Activated CD4-positive, alpha-beta T cell treated with anti-CD3 and anti-CD28 coated beads for 36 hours (primary cell): ENCODE results near the gene PAPSS1. TPM values are rescaled to one million over a fixed set of nuclear protein-coding genes. Genes with fewer than 3 reads are reported as not detected.
A peak's percentile ranks its signal among the peaks of the same experiment; 100 is the strongest.
"Not testable (repeated sequence)": the region's sequence is repeated elsewhere in the genome, so short reads cannot be mapped to it uniquely, and the experiment has no call there.

Source experiments
- ATAC-seq: fragments of 200-7000 bp; cut with Tn5 transposase; one replicate; pipeline ENCODE4 v1.10.0; 2021; ENCODE audit warnings: mild to moderate bottlenecking, moderate library complexity
- CTCF ChIA-PET: fragments of 350-600 bp; sonication (Branson Sonifier 250); formaldehyde crosslinking; loops from one replicate; lab custom pipeline; 2021; ENCODE audit warnings: antibody characterized with exemption; lab: Charles Lee
- POLR2A ChIA-PET: fragments of 350-600 bp; sonication (Branson Sonifier 250); formaldehyde crosslinking; loops from one replicate; lab custom pipeline; 2021; ENCODE audit warnings: antibody characterized with exemption, inconsistent platforms; lab: Charles Lee
- DNase-seq: peaks from one replicate; pipeline ENCODE4 v3.0.0-alpha.2; 2020
- H3K27ac Mint-ChIP-seq: one replicate; pipeline ENCODE4 v1.8.0; 2021; ENCODE audit warnings: mixed read lengths
- H3K27me3 Mint-ChIP-seq: one replicate; pipeline ENCODE4 v1.8.0; 2021; ENCODE audit warnings: mixed read lengths
- H3K36me3 Mint-ChIP-seq: one replicate; pipeline ENCODE4 v1.8.0; 2021; ENCODE audit warnings: low read depth, mixed read lengths
- H3K4me1 Mint-ChIP-seq: one replicate; pipeline ENCODE4 v1.8.0; 2021; ENCODE audit warnings: mixed read lengths
- H3K4me3 Mint-ChIP-seq: one replicate; pipeline ENCODE4 v1.8.0; 2021; ENCODE audit warnings: mild to moderate bottlenecking, moderate library complexity, mixed read lengths
- H3K9me3 Mint-ChIP-seq: one replicate; pipeline ENCODE4 v1.8.0; 2021; ENCODE audit warnings: low read depth, mixed read lengths
- intact Hi-C, 2 experiments: fragments of 100-400 bp; cut with DNase I in 1 of 2; cut with micrococcal nuclease in 1 of 2; formaldehyde crosslinking; loops; one replicate each; pipeline versions ENCODE4 v1.14.2 to v1.15.1; 2022 to 2024; cut with DNase I, micrococcal nuclease
- total RNA-seq, 2 experiments: library from RNA; stranded (reverse); gene quantifications; one replicate each; pipeline ENCODE4 v1.2.3, GENCODE V29; 2021

Gene PAPSS1
- total RNA-seq, 2 experiments from 2014 or later: 31.0 to 37.6 TPM

GRCh38 chr4:107726131-107726925 lies 6.3 kb upstream of the PAPSS1 start:
- intact Hi-C loops: loop anchor here in 1 of 2 experiments (10.0 kb wide), 1 partner anchor 172 kb away; no protein-coding TSS in a partner anchor
- H3K4me3 Mint-ChIP-seq, DNase-seq, H3K36me3 Mint-ChIP-seq, POLR2A ChIA-PET, H3K4me1 Mint-ChIP-seq, CTCF ChIA-PET, H3K27me3 Mint-ChIP-seq, H3K27ac Mint-ChIP-seq, H3K9me3 Mint-ChIP-seq, ATAC-seq: not testable (repeated sequence)

DNA sequence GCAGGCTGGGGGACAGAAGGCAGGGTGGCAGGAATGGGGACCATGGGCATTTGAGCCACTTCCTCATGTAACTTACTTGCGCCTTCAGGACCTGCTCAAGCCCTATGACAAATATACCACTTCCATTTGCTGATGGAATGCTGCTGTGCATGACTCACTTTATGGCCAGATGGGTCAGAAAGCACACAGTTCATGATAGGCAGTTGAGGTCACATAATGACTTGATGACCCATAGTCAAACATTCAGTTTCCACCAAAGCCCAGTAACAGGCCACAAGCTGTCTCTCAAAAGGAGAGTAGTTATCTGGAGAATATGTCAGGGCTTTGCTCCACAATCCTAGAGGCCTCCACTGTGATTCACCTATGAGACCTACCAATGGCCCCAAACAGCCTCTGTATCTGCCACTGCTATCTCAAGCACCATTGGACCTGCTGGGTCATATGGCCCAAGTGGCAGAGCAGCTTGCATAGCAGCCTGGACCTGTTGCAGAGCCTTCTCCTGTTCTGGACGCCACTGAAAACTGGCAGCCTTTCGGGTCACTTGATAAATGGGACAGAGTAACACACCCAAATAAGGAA lies 5.3 kb upstream of the PAPSS1 start:
- POLR2A ChIA-PET: no interaction called here
- CTCF ChIA-PET: no interaction called here
- Mint-ChIP-seq H3K4me3 (no peak overlapping the region), H3K4me1 (peaks cover 9% of the 10 kb centered on the region), H3K36me3 (no peaks in the 10 kb centered on the region), H3K9me3 (no peaks in the 10 kb centered on the region), H3K27me3 (no peaks in the 10 kb centered on the region), H3K27ac (no peak overlapping the region)
- ATAC-seq: no peak
- intact Hi-C loops: loop anchor here in 1 of 2 experiments (10.0 kb wide), 1 partner anchor 171 kb away; no protein-coding TSS in a partner anchor
- no peak for DNase-seq

GRCh38 chr4:107723331-107723730 lies 3.3 kb upstream of the PAPSS1 start:
- H3K36me3 Mint-ChIP-seq, DNase-seq, H3K27ac Mint-ChIP-seq, H3K4me3 Mint-ChIP-seq, H3K27me3 Mint-ChIP-seq, H3K9me3 Mint-ChIP-seq, CTCF ChIA-PET, ATAC-seq: not testable (repeated sequence)
- POLR2A ChIA-PET: interaction anchor here (0.7 kb wide), 1 partner anchor 269 kb away, joined by 6 read pairs; no protein-coding TSS in a partner anchor
- intact Hi-C loops: loop anchor here in 1 of 2 experiments (5.0 to 10.0 kb wide), 2 partner anchors 169 to 1406 kb away; partner anchors contain the start of genes AIMP1 and TBCK
- H3K4me1 Mint-ChIP-seq: peaks cover 21% of the 10 kb centered on the region

- Mint-ChIP-seq H3K27ac (peak overlapping the region; percentile 39), H3K36me3 (peaks cover 2% of the 10 kb centered on the region), H3K4me1 (peaks cover 28% of the 10 kb centered on the region), H3K27me3 (no peaks in the 10 kb centered on the region), H3K4me3 (peak overlapping the region; percentile 94), H3K9me3 (no peaks in the 10 kb centered on the region)
- no peak for ATAC-seq
- ChIA-PET CTCF (interaction anchor here (1.0 to 1.9 kb wide), 3 partner anchors 13 to 15 kb away, joined by 3 to 9 read pairs (median 8); no protein-coding TSS in a partner anchor), POLR2A (interaction anchor here (0.8 kb wide), 1 partner anchor 346 kb away, joined by 3 read pairs; no protein-coding TSS in a partner anchor)
- intact Hi-C loops: loop anchor here (2.0 to 10.0 kb wide), 5 partner anchors 167 to 1404 kb away; partner anchors contain the start of genes AIMP1 (in 1 of the 2), HADH (in 1 of the 2), RPL34 (in 1 of the 2) and TBCK (in 1 of the 2)
- peak; percentile 67 for DNase-seq
Observed at GRCh38 chr4:107721436-107722100, 1.5 kb upstream of the PAPSS1 start.

DNA sequence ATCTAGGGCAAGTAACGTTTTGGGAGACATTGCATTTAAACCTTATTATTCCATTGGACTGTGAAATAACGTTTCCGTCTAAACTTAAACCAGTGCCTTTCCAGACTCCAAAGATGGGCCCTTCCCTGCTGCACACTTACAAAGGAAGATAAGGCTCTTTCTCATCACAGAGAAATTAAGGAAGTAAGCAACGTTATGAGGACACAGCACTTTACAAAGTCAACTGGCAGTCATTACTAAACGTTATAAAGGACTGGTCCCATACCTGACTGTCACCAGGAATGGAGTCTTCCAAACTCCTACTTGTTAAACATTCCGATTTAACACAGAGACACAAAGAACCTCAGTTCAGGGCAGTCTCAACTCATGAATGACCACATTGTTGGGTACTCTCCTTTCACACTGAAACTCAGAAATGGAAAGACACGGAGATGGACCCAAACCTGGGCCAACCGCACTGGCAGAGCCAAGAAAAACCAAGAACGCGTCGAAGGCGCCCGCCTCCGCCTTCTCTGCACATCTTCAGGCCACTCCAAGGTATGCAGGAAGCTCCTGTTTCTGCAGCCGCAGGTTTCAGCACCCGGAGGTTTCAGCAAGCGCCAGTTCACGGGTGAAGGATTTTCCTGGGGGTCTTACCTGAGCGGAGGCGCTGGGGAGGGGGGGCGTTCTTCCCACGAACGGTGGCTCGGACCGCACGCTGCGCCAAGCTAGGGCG lies 670 bp downstream of the PAPSS1 start:
- Mint-ChIP-seq H3K27me3 (no peaks in the 10 kb centered on the region), H3K9me3 (no peaks in the 10 kb centered on the region), H3K27ac (peak overlapping the region; percentile 87), H3K4me3 (peak overlapping the region; percentile 94), H3K4me1 (peaks cover 28% of the 10 kb centered on the region), H3K36me3 (peaks cover 4% of the 10 kb centered on the region)
- ChIA-PET CTCF (interaction anchor here (0.8 to 1.1 kb wide), 2 partner anchors 17 to 134 kb away, joined by 4 to 5 read pairs; no protein-coding TSS in a partner anchor), POLR2A (interaction anchor here (1.0 kb wide), 1 partner anchor 16 kb away, joined by 3 read pairs; no protein-coding TSS in a partner anchor)
- DNase-seq (peak; percentile 67), ATAC-seq (peak; percentile 4)
- intact Hi-C loops: loop anchor here in 1 of 2 experiments (2.0 kb wide), 2 partner anchors 29 to 65 kb away; no protein-coding TSS in a partner anchor

DNA sequence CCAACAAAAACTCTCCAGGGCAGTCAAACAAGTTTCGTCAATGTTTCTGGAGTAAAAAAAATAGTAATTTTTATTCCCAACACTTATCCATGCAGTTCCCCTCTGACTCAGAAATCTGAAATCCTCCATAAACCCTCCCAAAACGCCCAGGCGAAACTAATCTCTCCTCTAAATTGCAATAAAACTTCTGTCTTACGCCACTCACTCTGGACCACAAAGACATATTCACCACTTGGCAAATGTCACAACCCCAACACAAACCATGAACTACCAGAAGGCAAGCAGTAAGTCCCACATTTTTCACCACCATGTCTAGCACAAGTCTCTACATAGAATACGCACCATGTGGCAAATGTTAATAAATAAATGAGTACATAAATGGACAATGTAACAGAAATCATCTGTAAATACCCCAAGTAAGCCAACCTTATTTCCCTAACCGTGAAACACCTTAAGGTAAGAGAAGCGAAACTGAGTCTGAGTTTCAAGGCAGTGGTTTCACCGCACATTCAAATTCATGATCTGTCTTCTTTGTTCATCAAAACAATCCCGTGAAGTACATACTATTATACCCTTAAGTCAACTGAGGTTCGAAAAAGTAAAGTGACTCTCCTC lies 1.6 kb downstream of the PAPSS1 start:
- DNase-seq (no peak), ATAC-seq (no peak)
- peaks cover 28% of the 10 kb centered on the region for H3K4me1 Mint-ChIP-seq
- peaks cover 7% of the 10 kb centered on the region for H3K36me3 Mint-ChIP-seq
- ChIA-PET POLR2A (no interaction called here), CTCF (no interaction called here)
- peak overlapping the region; percentile 87 for H3K27ac Mint-ChIP-seq
- H3K27me3 Mint-ChIP-seq: no peaks in the 10 kb centered on the region
- no peaks in the 10 kb centered on the region for H3K9me3 Mint-ChIP-seq
- peak overlapping the region; percentile 94 for H3K4me3 Mint-ChIP-seq
- intact Hi-C loops: loop anchor here in 1 of 2 experiments (2.0 kb wide), 2 partner anchors 28 to 64 kb away; no protein-coding TSS in a partner anchor

DNA sequence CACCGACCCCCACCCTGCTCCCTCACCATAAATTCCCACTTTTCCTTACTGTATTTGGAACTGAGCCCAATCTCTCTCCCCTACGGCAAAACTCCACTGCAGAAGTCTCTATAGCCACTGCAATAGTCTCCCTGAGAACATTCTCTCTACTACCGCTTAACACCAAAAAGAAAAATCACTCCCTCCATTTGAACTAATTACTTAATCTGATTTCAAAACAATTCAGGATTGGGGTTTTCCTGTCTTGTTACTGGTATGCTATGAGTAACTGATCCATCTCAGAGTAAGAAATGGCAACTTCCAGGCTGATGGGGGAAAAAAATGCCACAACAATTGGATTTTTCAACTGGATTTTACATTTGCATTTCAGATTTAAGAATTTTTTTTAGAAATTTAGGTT lies 5.8 kb downstream of the PAPSS1 start:
- H3K36me3 Mint-ChIP-seq: peaks cover 19% of the 10 kb centered on the region
- H3K27me3 Mint-ChIP-seq: no peaks in the 10 kb centered on the region
- intact Hi-C loops: no loop called here
- no peak for DNase-seq
- peaks cover 30% of the 10 kb centered on the region for H3K4me1 Mint-ChIP-seq
- no peak for ATAC-seq
- CTCF ChIA-PET: no interaction called here
- H3K27ac Mint-ChIP-seq: no peak overlapping the region
- peaks cover 7% of the 10 kb centered on the region for H3K9me3 Mint-ChIP-seq
- no peak overlapping the region for H3K4me3 Mint-ChIP-seq
- POLR2A ChIA-PET: no interaction called here

DNA sequence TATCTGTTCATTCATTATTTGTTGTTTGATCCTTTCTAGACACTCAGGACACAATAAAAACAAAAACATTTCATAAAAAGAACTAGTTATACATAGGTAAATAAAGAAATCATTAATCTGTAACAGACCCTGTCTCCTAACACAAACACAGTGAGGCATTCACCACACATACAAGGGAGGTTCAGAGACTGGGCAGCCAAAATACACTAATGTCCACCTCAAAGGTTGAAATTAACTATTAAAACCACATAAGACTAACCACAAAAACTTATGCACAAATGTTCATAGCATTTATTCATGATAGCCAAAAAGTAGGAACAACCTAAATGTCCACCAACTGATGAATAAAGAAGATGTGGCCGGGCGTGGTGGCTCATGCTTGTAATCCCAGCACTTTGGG lies 7.8 kb downstream of the PAPSS1 start:
- H3K4me1 Mint-ChIP-seq: peaks cover 14% of the 10 kb centered on the region
- H3K9me3 Mint-ChIP-seq: peaks cover 11% of the 10 kb centered on the region
- no peak overlapping the region for H3K4me3 Mint-ChIP-seq
- no peak overlapping the region for H3K27ac Mint-ChIP-seq
- ATAC-seq (no peak), DNase-seq (no peak)
- H3K27me3 Mint-ChIP-seq: no peaks in the 10 kb centered on the region
- intact Hi-C loops: no loop called here
- H3K36me3 Mint-ChIP-seq: peaks cover 22% of the 10 kb centered on the region
- CTCF ChIA-PET: no interaction called here
- POLR2A ChIA-PET: no interaction called here

GRCh38 chr4:107711831-107712230 lies 8.2 kb downstream of the PAPSS1 start:
- intact Hi-C loops: no loop called here
- DNase-seq (no peak), ATAC-seq (no peak)
- H3K4me3 Mint-ChIP-seq: no peak overlapping the region
- ChIA-PET POLR2A (no interaction called here), CTCF (no interaction called here)
- H3K27me3 Mint-ChIP-seq: no peaks in the 10 kb centered on the region
- H3K9me3 Mint-ChIP-seq: peaks cover 12% of the 10 kb centered on the region
- H3K36me3 Mint-ChIP-seq: peaks cover 22% of the 10 kb centered on the region
- no peak overlapping the region for H3K27ac Mint-ChIP-seq
- H3K4me1 Mint-ChIP-seq: peaks cover 14% of the 10 kb centered on the region
